SK-N-SH (cell line): ENCODE measurements around the gene MYRF.

ENCODE experiments used
- CHD2 ChIP-seq: fragments of 150-350 bp; IDR thresholded peaks from 2 replicates; pipeline ENCODE4 v1.6.1; 2018; ENCODE audit warnings: low read length; ENCODE audit not compliant: partially characterized antibody
- EP300 ChIP-seq, 2 experiments: IDR thresholded peaks; 2 replicates each; pipeline versions ENCODE4 v1.4.0 to v1.6.1; 2012; ENCODE audit warnings: borderline replicate concordance in 1 of 2, low read depth in 1 of 2, low read length in 1 of 2
- GABPA ChIP-seq: IDR thresholded peaks from 2 replicates; pipeline ENCODE4 v1.4.0; 2012; ENCODE audit warnings: low read depth, mild to moderate bottlenecking
- IRF3 ChIP-seq: fragments of 150-350 bp; IDR thresholded peaks from 2 replicates; pipeline ENCODE4 v1.6.1; 2016; ENCODE audit warnings: mild to moderate bottlenecking, low read depth, low read length
- MAX ChIP-seq: IDR thresholded peaks from 2 replicates; pipeline ENCODE4 v1.4.0; 2012; ENCODE audit warnings: low read depth
- PBX3 ChIP-seq: IDR thresholded peaks from 2 replicates; pipeline ENCODE4; 2012
- POLR2AphosphoS5 ChIP-seq: IDR thresholded peaks from 2 replicates; pipeline ENCODE4 v1.6.1; 2012; ENCODE audit warnings: low read depth, low read length
- RXRA ChIP-seq: IDR thresholded peaks from 2 replicates; pipeline ENCODE4 v1.4.0; 2012; ENCODE audit warnings: low read depth, mild to moderate bottlenecking, borderline replicate concordance
- SMC3 ChIP-seq: IDR thresholded peaks from 2 replicates; pipeline ENCODE4 v1.6.1; 2012; ENCODE audit warnings: low read depth, low read length, improper control_type of control experiment
- TEAD4 ChIP-seq: IDR thresholded peaks from 2 replicates; pipeline ENCODE4 v1.4.0; 2012; ENCODE audit warnings: mild to moderate bottlenecking, borderline replicate concordance; ENCODE audit not compliant: insufficient read depth
- YY1 ChIP-seq: IDR thresholded peaks from 2 replicates; pipeline ENCODE4 v1.4.0; 2012; ENCODE audit warnings: low read depth, mild to moderate bottlenecking
- TF ChIP-seq, protein P1 (sequence below): fragments of 200-600 bp; sonication (generic); IDR thresholded peaks from 2 replicates; pipeline ENCODE4 v1.6.1; 2017; ENCODE audit warnings: antibody characterized with exemption, mild to moderate bottlenecking, moderate library complexity
- TF ChIP-seq, protein P2 (sequence below): fragments of 150-350 bp; IDR thresholded peaks from 2 replicates; pipeline ENCODE4 v1.6.1; 2017; ENCODE audit warnings: antibody characterized with exemption, low read length, low read depth, borderline replicate concordance
- TF ChIP-seq, protein P3 (sequence below): IDR thresholded peaks from 2 replicates; pipeline ENCODE4 v1.6.1; 2012; ENCODE audit warnings: mild to moderate bottlenecking, low read depth, low read length, moderate library complexity

DNA sequence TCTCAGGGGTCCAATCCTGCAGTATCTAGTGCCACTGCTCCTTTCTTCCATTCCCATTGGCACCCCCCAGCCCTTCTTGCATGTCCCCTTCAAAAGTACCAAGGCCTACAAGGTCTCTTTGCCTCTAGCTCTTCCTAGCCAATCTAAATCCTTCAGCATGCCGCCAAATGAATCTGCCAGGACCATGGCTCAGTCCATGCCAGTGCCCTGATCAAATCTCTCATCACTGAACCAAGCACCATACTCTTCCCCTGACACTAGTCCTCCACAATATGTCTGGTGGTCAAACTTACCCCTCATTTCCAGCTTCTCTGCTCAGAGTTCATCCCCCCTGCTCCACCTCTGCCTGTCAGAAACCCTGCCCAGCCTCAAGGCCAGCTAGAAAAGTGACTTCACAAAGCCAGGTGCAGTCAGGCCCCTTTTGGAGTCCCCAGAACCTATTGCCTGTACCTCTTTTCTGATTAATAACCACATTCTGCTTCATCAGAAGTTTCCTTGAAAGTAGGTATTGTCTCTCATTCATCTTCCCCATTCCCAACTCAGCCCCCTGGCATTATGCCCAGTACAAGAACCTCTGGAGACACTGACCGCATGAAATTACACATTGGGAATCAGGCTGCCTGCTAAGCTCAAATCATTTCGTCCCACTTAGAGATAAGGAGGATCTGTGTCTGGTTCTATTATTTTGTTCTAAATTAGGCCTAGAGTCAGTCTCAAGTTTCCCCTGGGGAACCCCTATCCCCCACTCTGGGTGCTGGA, 51.6 kb downstream of the MYRF start:
- TF ChIP-seq IRF3 (no peak), SMC3 (no peak), POLR2AphosphoS5 (no peak), RXRA (no peak), YY1 (no peak), GABPA (no peak), CHD2 (no peak), MAX (no peak), EP300 (IDR thresholded peaks at IDR 0.05; ENCODE audit: borderline replicate concordance in 1 of 2, low read depth in 1 of 2, low read length in 1 of 2) (no peak), TEAD4 (no peak), PBX3 (no peak)
- TF ChIP-seq, protein P1, sequence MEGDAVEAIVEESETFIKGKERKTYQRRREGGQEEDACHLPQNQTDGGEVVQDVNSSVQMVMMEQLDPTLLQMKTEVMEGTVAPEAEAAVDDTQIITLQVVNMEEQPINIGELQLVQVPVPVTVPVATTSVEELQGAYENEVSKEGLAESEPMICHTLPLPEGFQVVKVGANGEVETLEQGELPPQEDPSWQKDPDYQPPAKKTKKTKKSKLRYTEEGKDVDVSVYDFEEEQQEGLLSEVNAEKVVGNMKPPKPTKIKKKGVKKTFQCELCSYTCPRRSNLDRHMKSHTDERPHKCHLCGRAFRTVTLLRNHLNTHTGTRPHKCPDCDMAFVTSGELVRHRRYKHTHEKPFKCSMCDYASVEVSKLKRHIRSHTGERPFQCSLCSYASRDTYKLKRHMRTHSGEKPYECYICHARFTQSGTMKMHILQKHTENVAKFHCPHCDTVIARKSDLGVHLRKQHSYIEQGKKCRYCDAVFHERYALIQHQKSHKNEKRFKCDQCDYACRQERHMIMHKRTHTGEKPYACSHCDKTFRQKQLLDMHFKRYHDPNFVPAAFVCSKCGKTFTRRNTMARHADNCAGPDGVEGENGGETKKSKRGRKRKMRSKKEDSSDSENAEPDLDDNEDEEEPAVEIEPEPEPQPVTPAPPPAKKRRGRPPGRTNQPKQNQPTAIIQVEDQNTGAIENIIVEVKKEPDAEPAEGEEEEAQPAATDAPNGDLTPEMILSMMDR: no peak
- TF ChIP-seq, protein P2, sequence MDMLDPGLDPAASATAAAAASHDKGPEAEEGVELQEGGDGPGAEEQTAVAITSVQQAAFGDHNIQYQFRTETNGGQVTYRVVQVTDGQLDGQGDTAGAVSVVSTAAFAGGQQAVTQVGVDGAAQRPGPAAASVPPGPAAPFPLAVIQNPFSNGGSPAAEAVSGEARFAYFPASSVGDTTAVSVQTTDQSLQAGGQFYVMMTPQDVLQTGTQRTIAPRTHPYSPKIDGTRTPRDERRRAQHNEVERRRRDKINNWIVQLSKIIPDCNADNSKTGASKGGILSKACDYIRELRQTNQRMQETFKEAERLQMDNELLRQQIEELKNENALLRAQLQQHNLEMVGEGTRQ: no peak
- TF ChIP-seq, protein P3, sequence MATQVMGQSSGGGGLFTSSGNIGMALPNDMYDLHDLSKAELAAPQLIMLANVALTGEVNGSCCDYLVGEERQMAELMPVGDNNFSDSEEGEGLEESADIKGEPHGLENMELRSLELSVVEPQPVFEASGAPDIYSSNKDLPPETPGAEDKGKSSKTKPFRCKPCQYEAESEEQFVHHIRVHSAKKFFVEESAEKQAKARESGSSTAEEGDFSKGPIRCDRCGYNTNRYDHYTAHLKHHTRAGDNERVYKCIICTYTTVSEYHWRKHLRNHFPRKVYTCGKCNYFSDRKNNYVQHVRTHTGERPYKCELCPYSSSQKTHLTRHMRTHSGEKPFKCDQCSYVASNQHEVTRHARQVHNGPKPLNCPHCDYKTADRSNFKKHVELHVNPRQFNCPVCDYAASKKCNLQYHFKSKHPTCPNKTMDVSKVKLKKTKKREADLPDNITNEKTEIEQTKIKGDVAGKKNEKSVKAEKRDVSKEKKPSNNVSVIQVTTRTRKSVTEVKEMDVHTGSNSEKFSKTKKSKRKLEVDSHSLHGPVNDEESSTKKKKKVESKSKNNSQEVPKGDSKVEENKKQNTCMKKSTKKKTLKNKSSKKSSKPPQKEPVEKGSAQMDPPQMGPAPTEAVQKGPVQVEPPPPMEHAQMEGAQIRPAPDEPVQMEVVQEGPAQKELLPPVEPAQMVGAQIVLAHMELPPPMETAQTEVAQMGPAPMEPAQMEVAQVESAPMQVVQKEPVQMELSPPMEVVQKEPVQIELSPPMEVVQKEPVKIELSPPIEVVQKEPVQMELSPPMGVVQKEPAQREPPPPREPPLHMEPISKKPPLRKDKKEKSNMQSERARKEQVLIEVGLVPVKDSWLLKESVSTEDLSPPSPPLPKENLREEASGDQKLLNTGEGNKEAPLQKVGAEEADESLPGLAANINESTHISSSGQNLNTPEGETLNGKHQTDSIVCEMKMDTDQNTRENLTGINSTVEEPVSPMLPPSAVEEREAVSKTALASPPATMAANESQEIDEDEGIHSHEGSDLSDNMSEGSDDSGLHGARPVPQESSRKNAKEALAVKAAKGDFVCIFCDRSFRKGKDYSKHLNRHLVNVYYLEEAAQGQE: no peak
